ENCODE results near the gene CACNA2D3.
"Not testable (repeated sequence)": the region's sequence is repeated elsewhere in the genome, so short reads cannot be mapped to it uniquely, and the experiment has no call there.

DNA sequence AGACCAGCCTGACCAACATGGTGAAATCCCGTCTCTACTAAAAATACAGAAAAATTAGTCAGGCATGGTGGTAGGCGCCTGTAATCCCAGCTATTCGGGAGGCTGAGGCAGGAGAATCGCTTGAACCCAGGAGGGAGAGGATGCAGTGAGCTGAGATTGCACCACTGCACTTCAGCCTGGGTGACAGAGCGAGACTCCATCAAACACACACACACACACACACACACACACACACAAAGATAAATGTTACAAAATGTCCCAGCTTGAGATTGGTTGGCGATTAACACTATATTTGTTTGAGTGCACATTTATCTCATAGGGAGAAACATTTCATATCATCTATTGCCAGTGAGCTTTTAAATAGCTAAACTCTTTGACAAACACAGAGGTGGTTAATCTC lies 508.6 kb downstream of the CACNA2D3 start:
- TF ChIP-seq, protein P1, sequence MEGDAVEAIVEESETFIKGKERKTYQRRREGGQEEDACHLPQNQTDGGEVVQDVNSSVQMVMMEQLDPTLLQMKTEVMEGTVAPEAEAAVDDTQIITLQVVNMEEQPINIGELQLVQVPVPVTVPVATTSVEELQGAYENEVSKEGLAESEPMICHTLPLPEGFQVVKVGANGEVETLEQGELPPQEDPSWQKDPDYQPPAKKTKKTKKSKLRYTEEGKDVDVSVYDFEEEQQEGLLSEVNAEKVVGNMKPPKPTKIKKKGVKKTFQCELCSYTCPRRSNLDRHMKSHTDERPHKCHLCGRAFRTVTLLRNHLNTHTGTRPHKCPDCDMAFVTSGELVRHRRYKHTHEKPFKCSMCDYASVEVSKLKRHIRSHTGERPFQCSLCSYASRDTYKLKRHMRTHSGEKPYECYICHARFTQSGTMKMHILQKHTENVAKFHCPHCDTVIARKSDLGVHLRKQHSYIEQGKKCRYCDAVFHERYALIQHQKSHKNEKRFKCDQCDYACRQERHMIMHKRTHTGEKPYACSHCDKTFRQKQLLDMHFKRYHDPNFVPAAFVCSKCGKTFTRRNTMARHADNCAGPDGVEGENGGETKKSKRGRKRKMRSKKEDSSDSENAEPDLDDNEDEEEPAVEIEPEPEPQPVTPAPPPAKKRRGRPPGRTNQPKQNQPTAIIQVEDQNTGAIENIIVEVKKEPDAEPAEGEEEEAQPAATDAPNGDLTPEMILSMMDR (IDR thresholded peaks at IDR 0.05): not testable (repeated sequence)
- not testable (repeated sequence) for TF ChIP-seq MAFK (IDR thresholded peaks at IDR 0.05; ENCODE audit: partially characterized antibody); JUNB (IDR thresholded peaks at IDR 0.05); JUN (IDR thresholded peaks at IDR 0.05); CHD4 (IDR thresholded peaks at IDR 0.05; ENCODE audit: borderline replicate concordance); RFX5 (IDR thresholded peaks at IDR 0.05)

Data from A549 (cell line).